GM12864 (cell line): Measurements from ENCODE around the gene LNP1.
"Not testable (repeated sequence)": the region's sequence is repeated elsewhere in the genome, so short reads cannot be mapped to it uniquely, and the experiment has no call there.

Experiments used
- DNase-seq: peaks from one replicate; pipeline ENCODE4 v3.0.0-alpha.2; 2011; ENCODE audit warnings: low read depth
- H3K4me3 ChIP-seq: 2 replicates; pipeline ENCODE4 v1.5.1; 2011; ENCODE audit warnings: mild to moderate bottlenecking, low read depth, low read length, control low read depth
- TF ChIP-seq, protein P1 (sequence below): IDR thresholded peaks from 2 replicates; pipeline ENCODE4 v1.5.1; 2011; ENCODE audit warnings: low read depth, mild to moderate bottlenecking, moderate library complexity, low read length, control low read depth, inconsistent platforms; ENCODE audit errors: missing control alignments

Gene LNP1

DNA sequence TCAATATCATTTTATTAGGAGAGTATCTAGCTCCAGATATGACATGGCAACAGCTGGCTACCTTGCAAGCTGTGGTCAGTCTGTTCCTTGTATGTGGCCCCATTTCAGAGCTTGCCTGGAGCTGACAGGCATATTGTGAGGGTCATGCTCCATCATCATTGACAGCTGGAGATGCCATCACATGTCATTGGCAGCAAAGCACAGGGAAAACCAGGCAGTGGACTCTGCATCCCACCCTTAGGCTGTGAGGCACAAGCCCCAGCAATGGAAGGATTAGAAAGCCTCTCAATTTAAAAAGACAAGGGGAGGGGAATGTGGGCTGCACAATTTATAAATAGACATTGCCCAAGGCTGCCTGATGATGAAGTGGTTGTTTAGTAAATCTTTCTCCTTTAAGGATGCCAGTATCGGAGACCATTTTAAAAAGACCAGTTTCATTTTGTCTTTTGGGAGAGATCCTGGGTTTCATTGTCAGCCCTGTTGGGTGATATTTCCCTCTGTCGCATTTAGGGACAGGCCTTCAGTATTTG is 27.9 kb downstream of the LNP1 start:
- TF ChIP-seq, protein P1, sequence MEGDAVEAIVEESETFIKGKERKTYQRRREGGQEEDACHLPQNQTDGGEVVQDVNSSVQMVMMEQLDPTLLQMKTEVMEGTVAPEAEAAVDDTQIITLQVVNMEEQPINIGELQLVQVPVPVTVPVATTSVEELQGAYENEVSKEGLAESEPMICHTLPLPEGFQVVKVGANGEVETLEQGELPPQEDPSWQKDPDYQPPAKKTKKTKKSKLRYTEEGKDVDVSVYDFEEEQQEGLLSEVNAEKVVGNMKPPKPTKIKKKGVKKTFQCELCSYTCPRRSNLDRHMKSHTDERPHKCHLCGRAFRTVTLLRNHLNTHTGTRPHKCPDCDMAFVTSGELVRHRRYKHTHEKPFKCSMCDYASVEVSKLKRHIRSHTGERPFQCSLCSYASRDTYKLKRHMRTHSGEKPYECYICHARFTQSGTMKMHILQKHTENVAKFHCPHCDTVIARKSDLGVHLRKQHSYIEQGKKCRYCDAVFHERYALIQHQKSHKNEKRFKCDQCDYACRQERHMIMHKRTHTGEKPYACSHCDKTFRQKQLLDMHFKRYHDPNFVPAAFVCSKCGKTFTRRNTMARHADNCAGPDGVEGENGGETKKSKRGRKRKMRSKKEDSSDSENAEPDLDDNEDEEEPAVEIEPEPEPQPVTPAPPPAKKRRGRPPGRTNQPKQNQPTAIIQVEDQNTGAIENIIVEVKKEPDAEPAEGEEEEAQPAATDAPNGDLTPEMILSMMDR, result no peak
- no peak for DNase-seq
- H3K4me3 ChIP-seq, result no peak overlapping the region

DNA sequence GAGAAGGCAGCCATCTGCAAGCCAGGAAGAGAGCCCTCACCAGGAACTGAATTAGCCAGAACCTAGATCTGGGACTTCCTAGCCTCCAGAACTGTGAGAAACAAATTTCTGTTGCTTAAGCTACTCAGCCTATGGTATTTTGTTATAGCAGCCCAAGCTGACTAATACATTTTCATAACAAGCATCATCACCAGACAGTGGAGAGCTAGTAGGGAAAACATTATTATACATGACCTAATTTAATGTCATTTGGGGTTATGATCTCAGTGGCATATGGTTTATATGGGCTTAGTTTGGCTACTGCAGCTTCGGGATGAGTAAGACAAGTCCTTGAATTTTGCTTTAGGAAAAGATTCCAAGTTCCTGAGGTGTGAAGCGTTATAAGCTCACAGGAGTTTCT is 35.6 kb downstream of the LNP1 start:
- TF ChIP-seq, protein P1, result no peak
- no peak for DNase-seq

DNA sequence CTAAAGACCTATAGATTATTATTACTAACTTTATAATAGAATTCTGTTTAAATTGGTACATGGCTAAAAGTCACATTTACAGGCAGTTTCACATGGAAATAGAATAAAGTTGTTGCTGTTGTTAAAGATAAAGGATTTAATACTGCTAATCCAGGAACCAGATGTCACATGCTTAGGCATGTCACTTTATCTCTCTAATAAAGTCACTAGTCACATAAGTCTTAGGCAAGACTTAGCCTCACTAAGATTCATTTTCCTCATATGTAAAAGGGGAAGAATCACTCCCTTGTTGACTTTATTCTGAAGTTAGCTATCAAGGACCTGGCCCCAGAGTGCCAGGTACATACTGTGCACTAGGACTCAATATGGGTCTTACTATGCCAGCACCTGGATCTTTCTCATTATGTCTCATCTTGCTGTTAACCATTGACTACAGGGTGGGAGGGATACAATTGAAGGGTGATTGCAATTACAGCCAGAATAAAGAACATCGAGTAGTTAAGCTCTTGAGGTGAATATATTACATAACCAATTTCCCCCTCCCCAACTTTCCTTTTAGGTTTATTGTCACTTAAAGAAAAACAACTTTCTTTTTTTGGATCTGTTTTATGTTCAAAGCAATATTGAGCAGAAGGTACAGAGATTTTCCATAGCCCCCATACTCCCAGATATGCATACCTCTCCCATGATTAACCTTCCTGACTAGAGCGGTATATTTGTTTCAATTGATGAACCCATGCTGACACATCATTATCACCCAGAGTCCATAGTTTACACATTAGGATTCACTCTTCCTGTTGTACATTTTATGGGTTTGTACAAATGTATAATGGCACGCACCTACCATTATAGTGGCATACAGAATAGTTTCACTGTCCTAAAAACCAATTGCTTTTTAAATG is 36.6 kb downstream of the LNP1 start:
- no peak for DNase-seq

More for the DNA sequence above, 35.6 kb downstream of the LNP1 start:
- H3K4me3 ChIP-seq, result no peak overlapping the region

DNA sequence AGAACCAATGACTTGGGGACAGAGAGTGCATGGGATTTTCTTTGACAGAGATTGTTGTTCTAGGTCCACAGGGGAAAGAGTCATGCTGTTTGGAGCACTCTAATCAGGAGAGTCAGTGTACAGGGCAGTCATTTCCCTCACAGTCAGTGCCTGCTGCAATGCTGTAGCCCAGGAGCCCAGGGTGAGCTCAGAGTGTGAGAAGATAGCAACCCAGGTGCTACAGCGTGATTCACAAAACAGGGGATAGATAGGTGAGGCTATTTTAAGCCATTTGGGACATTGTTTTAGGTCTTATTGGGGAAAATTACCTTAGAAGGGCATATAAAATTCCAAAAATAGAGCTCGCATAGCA is 37.3 kb downstream of the LNP1 start:
- no peak for DNase-seq

More for the DNA sequence above, 36.6 kb downstream of the LNP1 start:
- TF ChIP-seq, protein P1, result no peak
- H3K4me3 ChIP-seq, result no peak overlapping the region

DNA sequence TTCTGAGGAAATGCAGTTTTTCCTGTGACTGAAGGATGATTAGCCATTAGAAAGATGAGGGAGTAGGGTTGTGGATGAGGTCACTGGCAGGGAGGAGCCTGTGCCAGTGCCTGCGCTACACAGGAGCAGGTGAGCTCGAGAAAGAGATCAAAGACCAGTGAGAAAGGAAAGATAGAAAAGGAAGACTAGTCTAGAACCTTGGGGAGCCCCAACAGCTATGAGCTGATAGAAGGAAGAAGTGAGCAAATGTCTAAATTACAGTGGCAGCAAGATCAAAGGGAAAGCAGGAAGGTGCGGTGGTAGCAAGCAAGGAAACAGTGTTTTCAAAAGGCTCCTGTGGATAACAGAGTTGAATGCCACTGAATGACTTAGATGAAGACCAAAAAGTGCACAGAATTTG is 39.6 kb downstream of the LNP1 start:
- no peak for DNase-seq
- H3K4me3 ChIP-seq, result no peak overlapping the region
- TF ChIP-seq, protein P1, result no peak

More for the DNA sequence above, 37.3 kb downstream of the LNP1 start:
- H3K4me3 ChIP-seq, result no peak overlapping the region
- TF ChIP-seq, protein P1, result no peak

DNA sequence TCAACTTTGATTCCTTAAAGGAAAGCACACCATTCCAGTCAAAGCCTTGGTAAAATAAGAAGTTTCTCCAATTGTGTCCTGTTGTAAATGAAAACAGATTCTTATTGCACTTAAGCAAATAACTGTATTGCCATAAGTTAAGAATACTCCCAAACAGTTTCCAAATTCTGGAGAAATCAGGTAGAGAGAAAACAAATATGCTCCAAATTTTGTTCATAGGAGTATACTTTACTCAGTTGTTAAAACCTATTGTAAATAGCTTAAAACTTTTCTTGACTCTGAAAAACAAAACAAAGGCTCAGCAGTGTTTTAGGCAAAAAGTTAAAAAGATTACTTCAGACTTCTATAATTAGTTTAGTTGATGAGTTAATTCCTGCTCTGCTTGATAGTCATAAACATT is 42.4 kb downstream of the LNP1 start:
- no peak for DNase-seq
- TF ChIP-seq, protein P1, result no peak

DNA sequence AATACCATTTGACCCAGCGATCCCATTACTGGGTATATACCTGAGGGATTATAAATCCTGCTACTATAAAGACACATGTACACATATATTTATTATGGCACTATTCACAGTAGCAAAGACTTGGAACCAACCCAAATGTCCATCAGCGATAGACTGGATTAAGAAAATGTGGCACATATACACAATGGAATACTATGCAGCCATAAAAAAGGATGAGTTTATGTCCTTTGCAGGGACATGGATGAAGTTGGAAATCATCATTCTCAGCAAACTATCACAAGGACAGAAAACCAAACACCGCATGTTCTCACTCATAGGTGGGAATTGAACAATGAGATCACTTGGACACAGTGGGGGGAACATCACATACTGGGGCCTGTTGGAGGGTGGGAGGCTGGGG is 45.7 kb downstream of the LNP1 start:
- not testable (repeated sequence) for H3K4me3 ChIP-seq, DNase-seq

More for the DNA sequence above, 42.4 kb downstream of the LNP1 start:
- H3K4me3 ChIP-seq, result no peak overlapping the region
